HG03354 (cell line): Measurements from ENCODE around the gene ATP5ME.
"Not testable (repeated sequence)": the region's sequence is repeated elsewhere in the genome, so short reads cannot be mapped to it uniquely, and the experiment has no call there.

Source experiments
- ATAC-seq: cut with Tn5 transposase; IDR thresholded peaks from one replicate; pipeline ENCODE4 v1.9.1; 2021; ENCODE audit warnings: mild to moderate bottlenecking; ENCODE audit not compliant: unreplicated experiment, poor library complexity, severe bottlenecking

ATP5ME gene

GRCh38 chr4:674172-675035, at the start of gene ATP5ME, which contains the start of gene MYL5:
Gene ATP5ME (minus strand): TSS chr4:674276. CDS start chr4:674247, 29 bp downstream.
Gene MYL5 (plus strand): TSS chr4:674542. CDS start chr4:678027, 3,485 bp downstream.
- peak; percentile 88 for ATAC-seq

DNA sequence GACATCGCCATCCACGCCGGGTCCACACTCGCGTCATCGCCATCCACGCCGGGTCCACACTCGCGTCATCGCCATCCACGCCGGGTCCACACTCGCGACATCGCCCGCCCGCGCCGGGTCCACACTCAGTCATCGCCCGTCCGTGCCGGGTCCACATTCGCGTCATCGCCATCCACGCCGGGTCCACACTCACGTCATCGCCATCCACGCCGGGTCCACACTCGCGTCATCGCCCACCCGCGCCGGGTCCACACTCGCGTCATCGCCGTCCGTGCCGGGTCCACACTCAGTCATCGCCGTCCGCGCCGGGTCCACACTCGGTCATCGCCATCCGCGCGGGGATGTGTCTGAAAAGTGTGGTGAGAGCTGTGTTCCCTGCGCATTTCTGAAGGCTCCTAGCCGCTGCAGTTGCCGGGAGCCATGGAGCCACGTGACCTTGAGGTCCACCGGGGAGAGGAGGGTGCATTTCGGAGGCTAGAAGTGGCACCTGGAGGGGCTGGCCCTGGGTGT, 48.8 kb upstream of the ATP5ME start:
- no peak for ATAC-seq

- no peak for ATAC-seq
Measured at GRCh38 chr4:722169-722725, 48.2 kb upstream of the ATP5ME start.

- no peak for ATAC-seq
Measured at GRCh38 chr4:721261-722168, 47.4 kb upstream of the ATP5ME start.

DNA sequence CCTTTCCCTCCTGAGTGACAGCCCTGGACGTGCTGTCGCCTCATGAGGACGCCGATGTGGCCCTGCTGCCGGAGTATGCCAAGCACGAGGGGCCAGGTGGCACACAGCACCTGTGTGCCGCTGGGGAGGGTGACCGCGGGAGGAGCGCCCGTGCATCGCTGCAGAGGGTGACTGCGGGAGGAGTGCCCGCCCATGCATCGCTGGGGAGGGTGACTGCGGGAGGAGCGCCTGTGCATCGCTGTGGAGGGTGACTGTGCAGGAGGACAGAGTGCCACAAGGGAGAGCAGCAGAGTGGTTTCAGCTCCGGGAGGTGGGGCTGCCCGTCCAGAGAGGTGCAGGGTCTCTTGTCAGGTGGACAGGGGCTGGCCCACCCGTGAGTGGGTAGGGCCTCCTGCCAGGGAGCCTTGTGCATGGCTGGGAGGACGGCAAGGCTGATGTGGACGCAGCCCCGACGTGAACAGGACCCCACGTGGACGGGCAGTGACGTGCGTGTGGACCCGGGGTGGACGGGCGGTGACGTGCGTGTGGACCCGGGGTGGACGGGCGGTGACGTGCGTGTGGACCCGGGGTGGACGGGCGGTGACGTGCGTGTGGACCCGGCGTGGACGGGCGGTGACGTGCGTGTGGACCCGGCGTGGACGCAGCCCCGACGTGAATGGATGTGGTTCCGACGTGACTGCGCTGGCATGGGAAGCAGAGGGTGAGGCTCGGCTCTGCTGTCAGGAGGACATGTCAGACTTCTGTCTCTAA, 46.2 kb upstream of the ATP5ME start:
- ATAC-seq, result no peak

DNA sequence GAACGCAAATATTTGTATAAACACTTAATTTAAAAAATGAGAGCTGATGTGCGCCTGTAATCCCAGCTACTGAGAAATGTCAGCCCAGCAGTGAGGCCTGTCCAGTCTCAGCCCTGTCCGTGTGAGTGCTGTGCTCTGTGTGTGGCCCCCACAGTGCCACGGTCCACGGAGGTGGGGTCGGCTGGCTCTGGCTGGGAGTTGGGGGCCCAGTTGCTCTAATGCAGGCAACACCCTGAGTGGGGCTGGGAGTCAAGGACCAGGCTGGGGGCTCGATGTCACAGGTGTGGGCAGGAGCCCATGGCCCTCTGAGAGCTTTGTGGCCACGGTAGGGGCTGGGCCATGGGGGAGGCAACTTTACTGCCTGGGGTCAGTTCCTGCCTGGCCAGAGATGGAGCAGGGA, 44.4 kb upstream of the ATP5ME start:
- no peak for ATAC-seq

DNA sequence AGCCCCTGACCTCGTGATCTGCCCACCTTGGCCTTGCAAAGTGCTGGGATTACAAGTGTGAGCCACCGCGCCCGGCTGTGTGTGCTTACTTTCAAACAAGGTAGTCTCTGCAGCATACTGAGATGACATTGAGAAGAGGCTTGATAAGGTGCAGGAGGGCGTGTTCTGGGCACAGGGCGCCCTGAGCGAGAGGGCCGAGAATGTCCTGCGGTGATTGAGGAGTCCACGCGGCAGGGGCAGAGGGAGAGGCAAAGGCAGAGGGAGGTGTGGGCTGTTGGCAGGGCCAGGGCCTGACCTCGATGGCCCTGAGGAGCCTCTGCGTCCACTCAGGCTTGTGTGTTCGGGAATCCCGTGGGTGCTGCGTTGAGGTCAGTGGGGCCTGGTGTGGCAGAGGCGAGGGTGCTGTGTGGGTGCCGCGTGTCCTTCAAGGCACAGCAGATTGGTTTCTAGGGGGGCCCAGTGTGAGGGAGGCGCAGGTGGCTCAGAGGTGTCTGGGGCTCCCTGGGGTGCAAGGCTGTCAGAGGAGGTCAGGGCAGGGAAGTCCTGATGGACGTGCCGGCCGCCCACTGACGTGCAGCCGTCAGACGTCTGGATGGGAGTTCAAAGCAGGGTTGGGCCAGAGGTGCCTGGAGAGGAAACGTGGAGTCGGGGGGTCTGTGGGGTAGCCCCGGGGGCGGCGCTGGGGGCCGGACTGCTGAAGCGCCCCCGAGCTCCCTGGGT, 43.7 kb upstream of the ATP5ME start:
- ATAC-seq, result no peak

- no peak for ATAC-seq
Measured at GRCh38 chr4:714087-714486, 40.0 kb upstream of the ATP5ME start.

GRCh38 chr4:712916-713632, 39.0 kb upstream of the ATP5ME start:
- ATAC-seq, result no peak

- no peak for ATAC-seq
Measured at GRCh38 chr4:712093-712492, 38.0 kb upstream of the ATP5ME start.

DNA sequence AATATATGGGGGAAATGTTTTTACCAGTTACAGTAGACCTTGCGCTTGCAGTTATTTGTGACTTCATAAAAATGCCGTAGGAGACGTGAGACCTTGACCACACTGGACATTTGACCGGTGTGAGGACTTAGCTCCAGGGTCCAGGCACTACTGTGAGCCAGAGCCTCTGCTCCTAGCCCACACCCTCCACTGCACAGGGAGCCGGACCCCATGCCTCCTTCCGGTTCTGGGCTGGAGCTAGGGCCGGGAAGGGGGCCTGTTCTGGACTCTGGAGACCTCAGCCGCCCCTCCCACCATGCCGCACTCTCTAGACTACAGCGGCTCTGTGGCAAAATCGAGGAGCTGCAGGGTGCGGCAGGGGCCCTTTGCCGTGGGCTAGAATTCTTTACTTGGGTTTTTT, 36.8 kb upstream of the ATP5ME start:
- no peak for ATAC-seq

GRCh38 chr4:710116-710515, 36.0 kb upstream of the ATP5ME start:
- ATAC-seq, result no peak

- no peak for ATAC-seq
Measured at GRCh38 chr4:709348-709747, 35.3 kb upstream of the ATP5ME start.

- ATAC-seq, result no peak
Measured at GRCh38 chr4:708631-708933, 34.5 kb upstream of the ATP5ME start.

DNA sequence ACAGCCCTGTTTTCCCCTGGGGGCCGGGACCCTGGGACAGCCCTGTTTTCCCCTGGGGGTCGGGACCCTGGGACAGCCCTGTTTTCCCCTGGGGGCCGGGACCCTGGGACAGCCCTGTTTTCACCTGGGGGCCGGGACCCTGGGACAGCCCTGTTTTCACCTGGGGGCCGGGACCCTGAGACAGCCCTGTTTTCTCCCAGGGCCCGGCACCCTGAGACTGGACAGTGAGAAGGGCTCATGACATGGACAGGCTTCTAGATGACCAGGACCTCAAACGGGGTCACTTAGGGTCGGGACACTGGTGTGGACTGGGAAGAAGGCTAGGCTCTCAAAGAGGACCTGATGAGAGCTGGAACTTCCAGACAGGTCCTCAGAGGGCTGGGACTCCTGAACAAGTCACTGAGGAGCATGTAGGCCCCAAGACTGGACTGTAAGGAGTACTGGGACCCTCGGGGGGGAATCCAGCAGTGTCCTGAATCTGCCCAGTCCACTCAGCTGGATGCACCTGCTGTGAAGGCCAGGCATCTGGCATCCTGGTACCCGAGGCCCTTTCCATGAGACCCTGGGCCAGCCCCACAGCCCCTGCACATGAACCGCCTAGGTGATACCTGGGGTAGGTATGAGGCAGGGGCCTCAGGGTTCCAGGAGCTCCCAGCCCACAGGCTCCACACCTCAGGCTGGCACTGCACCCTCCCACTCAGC, 34.0 kb upstream of the ATP5ME start:
- ATAC-seq, result no peak

DNA sequence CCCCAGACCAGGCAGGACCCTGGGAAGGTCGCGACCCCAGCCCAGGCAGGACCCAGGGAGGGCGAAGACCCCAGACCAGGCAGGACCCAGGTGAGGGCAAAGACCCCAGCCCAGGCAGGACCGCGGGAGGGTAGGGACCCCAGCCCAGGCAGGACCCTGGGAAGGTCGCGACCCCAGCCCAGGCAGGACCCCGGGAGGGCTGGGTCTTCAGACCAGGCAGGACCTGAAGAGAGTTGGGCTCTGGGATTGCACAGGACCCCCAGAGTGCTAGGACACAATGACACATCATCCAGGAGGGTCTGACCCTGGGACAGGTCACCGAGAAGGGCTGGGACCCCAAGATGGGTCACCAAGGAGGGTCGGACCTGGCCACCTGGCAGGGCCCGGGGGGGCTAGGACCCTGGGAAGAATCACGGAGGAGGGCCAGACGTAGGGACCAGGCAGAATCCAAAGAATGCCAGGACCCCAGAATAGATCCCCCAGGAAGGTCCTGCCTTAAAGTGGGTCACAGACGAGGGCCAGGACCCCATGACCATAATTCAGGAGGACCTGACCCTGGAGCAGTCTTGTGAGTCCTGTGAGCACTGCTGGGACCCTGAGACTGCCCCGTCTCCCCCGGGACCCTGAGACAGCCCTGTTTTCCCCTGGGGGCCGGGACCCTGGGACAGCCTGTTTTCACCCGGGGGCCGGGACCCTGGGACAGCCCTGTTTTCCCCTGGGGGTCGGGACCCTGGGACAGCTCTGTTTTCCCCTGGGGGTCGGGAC, 32.9 kb upstream of the ATP5ME start:
- ATAC-seq, result no peak

- not testable (repeated sequence) for ATAC-seq
Measured at GRCh38 chr4:706083-706633, 32.1 kb upstream of the ATP5ME start.
